Activated CD4-positive, alpha-beta T cell treated with anti-CD3 and anti-CD28 coated beads, Interleukin-2, amount 50 U/mL, for 16 hours (primary cell): Measurements from ENCODE around the gene SLC25A12.
"Not testable (repeated sequence)": the region's sequence is repeated elsewhere in the genome, so short reads cannot be mapped to it uniquely, and the experiment has no call there.

Source experiments
- DNase-seq: peaks from one replicate; pipeline ENCODE4 v3.0.0-alpha.2; 2020

Gene SLC25A12, protein sequence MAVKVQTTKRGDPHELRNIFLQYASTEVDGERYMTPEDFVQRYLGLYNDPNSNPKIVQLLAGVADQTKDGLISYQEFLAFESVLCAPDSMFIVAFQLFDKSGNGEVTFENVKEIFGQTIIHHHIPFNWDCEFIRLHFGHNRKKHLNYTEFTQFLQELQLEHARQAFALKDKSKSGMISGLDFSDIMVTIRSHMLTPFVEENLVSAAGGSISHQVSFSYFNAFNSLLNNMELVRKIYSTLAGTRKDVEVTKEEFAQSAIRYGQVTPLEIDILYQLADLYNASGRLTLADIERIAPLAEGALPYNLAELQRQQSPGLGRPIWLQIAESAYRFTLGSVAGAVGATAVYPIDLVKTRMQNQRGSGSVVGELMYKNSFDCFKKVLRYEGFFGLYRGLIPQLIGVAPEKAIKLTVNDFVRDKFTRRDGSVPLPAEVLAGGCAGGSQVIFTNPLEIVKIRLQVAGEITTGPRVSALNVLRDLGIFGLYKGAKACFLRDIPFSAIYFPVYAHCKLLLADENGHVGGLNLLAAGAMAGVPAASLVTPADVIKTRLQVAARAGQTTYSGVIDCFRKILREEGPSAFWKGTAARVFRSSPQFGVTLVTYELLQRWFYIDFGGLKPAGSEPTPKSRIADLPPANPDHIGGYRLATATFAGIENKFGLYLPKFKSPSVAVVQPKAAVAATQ

DNA sequence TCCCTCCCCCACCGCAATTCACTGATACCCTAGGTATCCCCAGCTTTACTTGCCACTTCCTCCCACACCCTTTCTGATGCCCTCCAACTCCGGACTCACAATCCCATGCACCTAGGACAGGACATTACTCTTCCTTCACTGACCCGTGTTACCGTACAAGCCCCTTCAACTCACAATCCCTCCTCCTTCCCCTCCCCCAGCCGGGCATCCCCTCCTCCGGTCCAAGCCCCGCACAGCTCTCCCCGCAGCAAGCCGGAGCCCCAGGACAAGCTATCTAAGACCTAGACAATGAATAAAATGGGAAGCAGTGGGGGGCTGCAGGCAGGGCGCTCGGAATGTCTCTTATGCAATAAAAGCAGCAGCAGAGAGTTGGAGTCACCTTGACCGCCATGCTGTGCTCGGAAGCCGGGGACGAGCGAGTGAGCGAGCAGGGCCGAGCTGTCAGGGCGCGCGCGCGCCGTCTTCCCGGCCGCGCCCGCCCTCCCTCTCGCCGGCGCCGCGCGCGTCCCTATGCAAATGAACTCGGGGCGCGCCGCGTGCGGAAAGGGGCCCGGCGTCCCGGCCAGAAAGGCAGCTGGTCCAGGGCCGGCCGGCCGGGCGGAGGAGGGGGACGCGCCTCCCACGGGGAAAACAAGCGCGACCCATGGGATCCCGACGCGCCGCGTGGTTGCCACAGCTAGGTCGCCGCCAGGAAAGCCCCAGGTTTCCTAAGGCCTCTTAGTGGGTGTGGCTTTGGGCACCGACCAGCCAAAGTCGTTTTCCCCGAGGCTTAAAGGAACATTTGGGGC, at the start of gene SLC25A12:
Gene SLC25A12 (minus strand): TSS at position 421 of the 788 bp plus-strand sequence. CDS start 30 bp downstream, at position 391.
- DNase-seq: peak; percentile 81

DNA sequence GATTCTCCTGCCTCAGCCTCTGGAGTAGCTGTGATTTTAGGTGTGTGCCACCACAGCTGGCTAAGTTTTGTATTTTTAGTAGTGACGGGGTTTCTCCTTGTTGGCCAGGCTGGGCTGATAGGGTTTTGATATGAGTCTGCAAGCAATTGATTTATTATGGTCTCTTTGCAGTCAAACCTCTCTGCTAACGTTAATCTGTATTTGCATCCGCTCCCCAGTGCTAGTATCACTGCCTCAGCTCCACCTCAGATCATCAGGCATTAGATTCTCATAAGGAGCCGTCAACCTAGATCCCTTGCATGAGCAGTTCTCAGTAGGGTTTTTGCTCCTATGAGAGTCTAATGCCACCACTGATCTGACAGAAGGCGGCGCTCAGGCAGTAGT, 47.3 kb upstream of the SLC25A12 start:
- no peak for DNase-seq

DNA sequence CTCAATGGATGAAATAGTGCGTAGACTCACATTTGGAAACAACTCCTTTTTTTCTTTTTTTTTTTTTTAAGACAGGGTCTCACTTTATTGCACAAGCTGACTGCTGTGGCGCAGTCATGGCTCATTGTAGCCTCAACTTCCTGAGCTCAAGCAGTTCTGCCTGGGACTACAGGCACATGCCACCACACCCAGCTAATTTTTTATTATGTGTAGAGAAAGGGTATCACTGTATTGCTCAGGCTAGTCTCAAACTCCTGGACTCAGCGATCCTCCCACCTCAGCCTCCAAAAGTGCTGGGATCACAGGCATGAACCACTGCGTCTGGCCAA, 45.7 kb upstream of the SLC25A12 start:
- no peak for DNase-seq

DNA sequence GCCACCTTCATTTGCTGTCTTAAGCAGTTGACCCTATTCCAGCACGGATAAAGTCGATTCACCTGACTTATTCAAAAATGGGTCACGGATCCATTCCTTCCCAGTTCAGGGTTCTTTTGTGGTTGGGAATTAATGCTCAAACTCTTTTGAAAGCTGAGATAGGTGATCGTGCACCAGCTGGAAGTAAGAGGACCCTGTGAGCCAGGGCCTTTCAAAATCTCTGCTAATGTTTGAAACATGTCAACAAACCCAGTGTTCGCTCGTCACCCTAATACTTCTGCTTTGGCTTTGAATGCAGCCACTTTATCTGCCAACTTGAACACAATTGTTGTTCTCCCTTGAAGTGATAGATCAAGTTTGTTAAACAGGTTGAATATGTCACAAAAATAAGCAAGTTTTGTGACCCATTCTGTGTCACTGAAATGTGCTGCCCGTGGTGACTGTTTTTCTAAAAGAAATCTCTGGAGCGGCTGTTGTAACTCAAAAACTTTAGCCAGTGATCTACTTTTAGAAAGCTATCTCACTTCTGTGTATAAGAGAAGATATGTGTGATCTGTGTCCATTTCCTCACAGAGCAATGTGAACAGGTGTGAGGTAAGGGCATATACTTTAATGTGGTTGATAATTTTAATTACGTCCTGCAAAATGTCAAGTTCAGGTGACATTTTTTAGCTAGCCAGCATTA, 45.2 kb upstream of the SLC25A12 start:
- no peak for DNase-seq

DNA sequence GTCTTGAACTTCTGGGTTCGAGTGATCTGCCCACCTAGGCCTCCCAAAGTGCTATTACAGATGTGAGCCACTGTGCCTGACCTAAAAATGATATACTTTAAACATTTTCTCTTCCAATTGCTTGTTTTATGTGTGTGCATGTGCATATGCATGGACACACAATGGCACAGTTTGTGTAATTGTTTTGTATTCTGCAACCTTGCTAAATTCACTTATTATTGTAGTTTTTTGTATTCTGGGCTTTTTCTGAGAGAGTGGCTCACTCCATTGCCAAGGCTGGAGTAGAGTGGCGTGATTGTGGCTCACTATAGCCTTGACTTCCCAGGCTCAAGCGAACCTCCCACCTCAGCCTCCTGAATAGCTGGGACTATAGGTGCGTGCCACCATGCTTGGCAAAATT, 36.3 kb upstream of the SLC25A12 start:
- no peak for DNase-seq

DNA sequence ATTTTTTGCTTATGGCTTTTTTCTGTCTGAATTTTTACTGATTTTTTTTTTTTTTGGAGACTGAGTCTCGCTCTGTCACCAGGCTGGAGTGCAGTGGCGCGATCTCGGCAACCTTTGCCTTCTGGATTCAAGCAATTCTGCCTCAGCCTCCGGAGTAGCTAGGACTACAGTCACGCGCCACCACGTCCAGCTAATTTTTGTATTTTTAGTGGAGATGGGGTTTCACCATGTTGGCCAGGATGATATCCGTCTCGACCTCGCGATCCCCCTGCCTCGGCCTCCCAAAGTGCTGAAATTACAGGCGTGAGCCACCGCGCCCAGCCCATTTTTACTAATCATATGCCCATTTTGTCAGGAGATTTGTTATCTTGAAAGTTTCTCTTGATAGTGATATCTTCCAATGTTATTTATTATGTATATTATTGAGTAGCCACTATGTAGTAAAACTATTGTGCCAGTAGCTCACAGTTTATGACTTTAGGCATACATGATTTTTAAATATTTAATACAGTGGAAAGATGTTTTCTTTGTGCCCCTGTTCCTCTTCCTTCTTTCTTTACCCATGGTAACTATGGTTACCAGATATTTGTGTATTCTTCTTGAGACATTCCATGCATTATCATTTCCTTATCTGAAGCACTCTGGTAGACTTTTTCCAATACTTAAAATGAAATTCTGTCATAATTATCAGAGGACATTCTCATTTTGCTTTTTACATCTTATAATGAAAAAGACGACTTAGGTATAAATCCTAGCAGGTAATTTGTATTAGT, 30.3 kb upstream of the SLC25A12 start:
- no peak for DNase-seq

DNA sequence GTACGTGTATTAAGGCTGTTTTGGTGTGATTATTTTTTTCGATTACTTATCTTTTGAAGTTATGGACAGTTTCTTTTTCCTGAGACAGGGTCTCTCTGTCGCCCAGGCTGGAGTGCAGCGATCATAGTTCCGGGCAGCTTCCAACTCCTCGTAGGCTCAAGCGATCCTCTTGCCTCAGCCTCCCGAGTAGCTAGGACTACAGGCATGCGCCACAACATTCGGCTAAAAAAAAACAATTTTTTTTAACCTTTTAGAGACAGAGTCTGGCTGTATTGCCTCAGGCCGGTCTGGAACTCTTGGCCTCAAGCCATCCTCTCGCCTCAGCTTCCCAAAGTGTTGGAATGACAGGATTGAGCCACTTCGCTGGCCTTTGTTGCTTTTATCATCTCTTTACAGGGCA, 29.2 kb upstream of the SLC25A12 start:
- no peak for DNase-seq

DNA sequence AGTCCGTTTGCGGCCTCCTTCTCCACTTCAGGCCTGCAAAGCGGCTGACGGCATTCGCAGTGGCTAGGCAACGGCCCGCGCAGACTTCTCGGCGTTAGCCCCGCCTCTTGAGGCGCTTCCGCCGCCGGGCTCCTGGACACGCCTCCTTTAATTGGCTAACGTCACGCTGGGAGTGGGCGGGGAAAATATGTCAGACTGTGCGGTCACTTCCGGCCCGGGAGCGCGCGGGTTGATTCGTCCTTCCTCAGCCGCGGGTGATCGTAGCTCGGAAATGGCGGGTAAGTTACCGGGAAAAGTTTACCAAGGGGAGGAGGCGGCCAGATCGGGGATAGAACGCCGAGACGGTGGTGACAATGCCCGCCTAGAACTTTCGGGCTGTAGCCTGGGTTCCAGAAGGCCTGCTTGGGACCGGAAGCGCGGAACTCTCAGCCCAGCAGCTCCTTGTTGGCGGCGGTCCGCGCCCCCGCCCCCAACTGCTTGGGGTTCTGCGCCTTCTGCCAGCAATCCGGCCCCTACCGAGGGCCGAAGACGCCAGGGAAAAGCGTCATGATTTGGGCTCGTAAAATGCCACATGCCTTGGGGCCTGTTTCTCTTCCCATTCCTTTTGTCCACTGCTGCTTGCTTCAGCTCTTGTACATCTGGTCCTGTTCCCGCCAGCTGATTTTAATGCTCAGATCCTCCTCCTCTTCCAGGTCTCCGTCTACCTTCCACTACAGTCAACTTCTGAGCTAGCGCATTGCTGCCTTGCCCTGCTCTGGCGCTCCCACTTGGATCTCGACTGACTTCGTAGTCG, 28.4 kb upstream of the SLC25A12 start, which contains the start of gene HAT1:
Gene HAT1 (plus strand): TSS at position 232 of the 793 bp plus-strand sequence. CDS start 40 bp downstream, at position 272.
- peak; percentile 98 for DNase-seq

DNA sequence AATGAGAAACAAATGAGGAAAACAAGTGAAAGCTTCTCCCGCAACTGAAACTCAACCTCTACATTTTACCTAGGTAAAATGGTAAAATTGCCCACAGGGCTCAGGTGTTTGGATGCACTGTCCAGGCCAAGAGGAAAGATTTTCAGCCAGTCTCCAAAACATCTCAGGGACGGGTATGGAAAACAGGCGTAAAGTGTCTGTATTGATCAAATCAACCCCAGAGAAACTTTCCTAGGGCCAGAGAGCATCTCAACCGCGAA, 27.9 kb upstream of the SLC25A12 start:
- DNase-seq: no peak

DNA sequence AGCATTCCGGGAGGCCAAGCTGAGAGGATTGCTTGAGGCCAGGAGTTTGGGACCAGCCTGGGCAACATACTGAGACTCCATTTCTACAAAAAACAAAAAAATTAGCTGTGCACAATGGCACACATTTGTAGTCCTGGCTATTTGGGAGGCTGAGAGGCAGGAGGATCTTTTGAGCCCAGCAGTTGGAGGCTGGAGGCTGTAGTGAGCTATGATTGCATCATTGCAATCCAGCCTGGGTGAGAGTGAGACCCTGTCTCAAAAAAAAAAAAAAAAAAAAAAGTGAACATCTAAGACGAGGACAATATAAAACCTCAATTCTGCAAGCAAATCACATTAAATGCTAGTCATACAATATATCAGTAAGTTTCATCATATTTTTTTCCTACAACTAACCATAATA, 25.4 kb upstream of the SLC25A12 start:
- DNase-seq: no peak

DNA sequence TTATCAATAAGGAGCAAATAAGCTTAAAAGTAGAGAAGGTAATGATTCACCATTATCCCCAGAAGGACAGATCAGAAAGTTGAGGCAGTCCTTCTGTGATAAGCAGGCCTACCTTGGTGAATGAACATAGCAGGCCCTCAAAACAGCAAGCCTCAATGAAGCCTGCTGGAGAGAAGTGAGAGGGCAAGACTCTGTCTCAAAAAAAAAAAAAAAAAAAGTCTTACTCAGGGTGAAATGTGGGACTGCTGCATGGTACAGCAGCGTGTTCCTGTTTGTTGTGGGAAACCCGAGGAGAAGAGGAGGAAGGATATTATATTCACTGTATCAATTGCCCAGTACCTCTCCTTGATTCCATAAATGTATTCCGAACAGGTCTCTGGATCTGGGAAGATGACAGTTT, 19.5 kb upstream of the SLC25A12 start:
- DNase-seq: no peak

DNA sequence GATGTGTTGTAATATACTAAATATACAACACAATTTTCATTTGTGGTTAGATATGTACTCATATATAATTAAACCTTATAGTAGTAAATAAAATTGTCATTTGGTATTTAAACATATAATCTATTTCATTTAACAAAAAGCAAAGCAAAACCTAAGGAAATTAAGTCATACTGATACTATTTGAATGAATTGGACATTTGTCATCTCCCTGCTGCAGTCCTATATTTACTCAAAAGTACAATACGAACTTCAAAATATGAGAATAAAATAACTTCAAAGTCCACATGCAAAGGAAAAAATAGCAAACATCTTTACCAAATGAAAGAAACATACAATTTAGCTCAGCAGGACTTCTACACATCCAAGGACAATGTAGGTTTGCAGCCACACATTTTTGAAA, 16.4 kb upstream of the SLC25A12 start:
- DNase-seq: peak; percentile 37

DNA sequence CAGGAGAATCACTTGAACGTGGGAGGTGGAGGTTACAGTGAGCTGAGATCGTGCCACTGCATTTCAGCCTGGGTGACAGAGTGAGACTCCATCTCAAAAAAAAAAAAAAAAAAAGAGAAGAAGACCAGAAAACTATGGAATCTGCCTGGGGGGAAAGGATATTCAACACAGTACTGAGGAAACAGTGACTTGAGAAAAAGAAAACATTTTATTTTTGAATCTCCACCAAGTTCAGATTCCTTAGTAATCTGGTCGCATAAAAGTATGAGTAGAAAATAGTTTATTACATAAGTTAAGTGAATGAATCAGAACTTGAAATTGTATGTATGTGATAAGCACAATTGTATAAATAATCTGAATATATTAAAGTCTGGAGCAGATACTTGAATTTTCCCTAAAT, 15.2 kb upstream of the SLC25A12 start:
- no peak for DNase-seq

DNA sequence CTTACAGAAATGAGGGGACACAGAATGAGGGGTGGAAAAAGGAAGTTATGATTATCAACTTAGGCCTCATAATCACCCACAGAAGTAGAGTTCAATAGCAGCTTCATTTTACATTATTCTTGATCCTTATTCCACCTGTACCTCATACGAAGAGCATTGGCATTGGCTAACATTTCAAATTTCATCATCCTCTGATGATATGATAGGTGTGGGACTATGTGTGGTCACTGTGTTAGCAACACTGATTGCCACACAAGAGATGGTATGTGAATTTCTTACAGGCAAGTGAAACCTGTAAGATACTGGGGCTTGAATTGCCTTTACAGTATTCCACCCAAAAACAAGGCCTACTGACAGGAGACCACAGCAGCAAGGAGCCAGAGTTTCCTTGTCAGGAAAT, 14.2 kb upstream of the SLC25A12 start:
- no peak for DNase-seq

DNA sequence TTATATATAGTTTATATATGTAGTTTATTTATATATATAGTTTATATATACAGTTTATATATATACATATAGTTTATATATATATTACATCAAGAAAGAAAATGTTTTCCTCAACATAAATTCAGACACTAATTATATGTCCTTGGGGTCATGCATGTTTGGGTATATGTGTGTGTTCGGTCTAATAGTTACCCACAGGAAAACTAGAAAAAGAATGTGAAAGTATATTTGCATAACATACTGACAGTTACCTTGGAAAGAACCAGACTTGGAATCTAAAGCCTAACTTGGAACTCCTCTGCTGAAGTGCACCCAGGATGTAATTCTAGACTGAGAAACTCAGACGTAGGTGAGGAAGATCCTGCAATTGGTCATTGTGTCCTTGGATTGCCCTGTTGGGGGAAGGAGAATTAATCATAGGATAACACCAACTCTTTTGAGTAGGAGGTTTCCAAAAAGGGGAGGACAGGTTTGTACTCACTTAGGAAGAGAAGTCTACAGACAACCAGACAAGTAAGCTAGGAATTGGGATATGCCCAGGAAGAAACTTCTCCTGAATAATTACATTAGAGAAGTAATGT, 8.9 kb upstream of the SLC25A12 start:
- DNase-seq: no peak

DNA sequence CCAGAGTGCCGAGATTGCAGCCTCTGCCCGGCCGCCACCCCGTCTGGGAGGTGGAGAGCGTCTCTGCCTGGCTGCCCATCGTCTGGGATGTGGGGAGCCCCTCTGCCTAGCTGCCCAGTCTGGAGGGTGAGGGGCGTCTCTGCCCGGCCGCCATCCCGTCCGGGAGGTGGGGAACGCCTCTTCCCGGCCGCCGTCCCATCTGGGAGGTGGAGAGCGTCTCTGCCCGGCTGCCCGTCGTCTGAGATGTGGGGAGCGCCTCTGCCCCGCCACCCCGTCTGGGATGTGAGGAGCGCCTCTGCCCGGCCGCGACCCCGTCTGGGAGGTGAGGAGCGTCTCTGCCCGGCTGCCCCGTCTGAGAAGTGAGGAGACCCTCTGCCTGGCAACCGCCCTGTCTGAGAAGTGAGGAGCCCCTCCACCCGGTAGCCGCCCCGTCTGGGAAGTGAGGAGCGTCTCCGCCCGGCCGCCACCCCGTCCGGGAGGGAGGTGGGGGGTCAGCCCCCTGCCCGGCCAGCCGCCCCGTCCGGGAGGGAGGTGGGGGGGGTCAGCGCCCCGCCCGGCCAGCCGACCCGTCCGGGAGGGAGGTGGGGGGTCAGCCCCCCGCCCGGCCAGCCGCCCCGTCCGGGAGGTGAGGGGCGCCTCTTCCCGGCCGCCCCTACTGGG, 5.7 kb upstream of the SLC25A12 start:
- not testable (repeated sequence) for DNase-seq

DNA sequence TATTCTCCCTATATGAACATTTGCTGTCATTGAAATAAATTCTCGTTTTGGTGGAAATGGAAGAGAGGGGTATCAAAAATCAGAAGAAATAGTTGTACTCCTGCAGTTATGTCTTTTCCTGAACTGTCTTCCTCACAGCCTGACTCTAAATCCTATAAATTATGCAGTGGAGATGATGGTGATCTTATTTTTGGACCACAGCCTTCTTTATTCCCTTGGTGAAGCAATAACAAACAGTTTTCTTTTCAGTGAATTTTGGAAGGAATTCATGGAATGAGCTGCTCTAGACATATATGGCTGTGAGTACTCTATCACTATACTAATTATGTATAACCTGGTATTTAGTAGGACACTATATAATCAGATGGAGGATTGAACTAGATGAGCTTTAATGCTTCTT, 1.7 kb upstream of the SLC25A12 start:
- no peak for DNase-seq

DNA sequence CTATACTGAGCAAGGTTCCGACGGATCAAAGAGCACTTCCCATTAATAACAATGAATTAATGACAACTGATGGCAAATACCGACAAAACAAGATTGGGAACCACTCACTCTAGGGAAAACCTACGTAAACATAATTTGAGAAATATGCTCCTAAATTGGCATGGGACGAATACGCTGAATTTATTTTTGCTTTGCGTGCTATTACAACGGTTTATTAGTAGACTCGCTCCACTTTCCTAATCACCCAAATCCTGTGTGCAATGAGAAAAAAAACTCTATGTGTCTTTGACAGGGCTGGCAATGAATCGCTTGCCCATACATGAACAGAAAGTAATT, 536 bp upstream of the SLC25A12 start:
- no peak for DNase-seq

DNA sequence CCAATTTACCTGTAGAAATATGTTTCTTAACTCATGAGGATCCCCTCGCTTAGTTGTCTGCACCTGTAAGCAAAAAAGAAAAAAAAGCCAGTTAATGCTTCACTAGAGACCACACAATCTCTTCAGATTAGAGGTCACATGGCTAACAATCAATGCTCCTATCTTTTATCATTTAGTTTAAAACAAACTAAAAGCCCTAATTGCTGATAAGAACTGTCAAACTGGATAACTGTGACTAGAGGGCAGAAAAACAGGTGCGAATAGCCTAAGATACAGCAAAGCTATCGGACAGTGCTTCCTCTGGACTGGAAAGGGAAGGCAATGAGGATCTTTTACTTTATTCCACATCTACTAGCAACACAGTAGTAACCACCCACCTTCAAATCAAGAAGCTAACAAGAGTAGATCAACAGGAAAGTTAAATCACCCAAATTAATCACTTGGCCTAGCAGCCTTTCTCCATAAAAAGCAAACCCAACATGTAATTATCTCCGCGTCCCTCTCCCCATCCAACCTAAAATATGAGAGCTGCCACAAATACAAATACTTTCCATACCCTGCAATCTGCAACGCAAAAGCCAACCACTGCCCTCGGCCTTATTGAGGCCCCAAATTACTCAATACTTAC, 734 bp downstream of the SLC25A12 start:
- DNase-seq: no peak

DNA sequence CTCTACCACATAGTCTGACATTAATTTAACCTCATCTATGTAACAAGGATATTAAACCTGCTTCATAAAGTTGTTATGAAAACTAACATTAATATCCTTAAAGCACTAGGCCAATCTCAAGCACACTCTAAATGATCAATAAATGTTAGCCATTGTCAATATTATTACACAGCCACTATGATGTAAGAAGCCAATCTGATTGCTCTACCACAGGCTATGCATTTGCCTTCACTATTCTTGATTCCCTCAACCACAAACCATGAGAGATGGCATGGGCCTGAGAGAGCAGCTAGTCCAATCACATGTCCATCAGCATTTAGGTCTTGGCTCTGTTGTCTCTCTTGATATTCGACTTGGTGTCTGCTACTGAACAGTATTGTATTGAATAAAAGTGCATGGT, 4.2 kb downstream of the SLC25A12 start:
- DNase-seq: no peak
